Large intestine (tissue), 1 donor: ENCODE measurements around the gene LYRM2. TPM values are rescaled to one million over a fixed set of nuclear protein-coding genes. Genes with fewer than 3 reads are reported as not detected.

ENCODE experiments used
- polyA plus RNA-seq: library from polyadenylated mRNA; unstranded; fragments of 120-200 nt; gene quantifications from one replicate; pipeline ENCODE4 v1.2.1, GENCODE V29; 2013

Gene LYRM2
- polyA plus RNA-seq, 1 donor = 39.3 TPM

Other genes starting within 250 kb of the LYRM2 start
- gene RRAGD, start 226.5 kb downstream of the LYRM2 start, polyA plus RNA-seq = 60.9 TPM
- 9.8 TPM for gene ANKRD6, start 205.6 kb downstream of the LYRM2 start, polyA plus RNA-seq
- 23.6 TPM for gene MDN1, start 181.0 kb upstream of the LYRM2 start, polyA plus RNA-seq
- gene CASP8AP2, start 191.1 kb upstream of the LYRM2 start, polyA plus RNA-seq = 13.1 TPM